ENCODE results near the gene EFHD2.

- TF ChIP-seq, protein P1, sequence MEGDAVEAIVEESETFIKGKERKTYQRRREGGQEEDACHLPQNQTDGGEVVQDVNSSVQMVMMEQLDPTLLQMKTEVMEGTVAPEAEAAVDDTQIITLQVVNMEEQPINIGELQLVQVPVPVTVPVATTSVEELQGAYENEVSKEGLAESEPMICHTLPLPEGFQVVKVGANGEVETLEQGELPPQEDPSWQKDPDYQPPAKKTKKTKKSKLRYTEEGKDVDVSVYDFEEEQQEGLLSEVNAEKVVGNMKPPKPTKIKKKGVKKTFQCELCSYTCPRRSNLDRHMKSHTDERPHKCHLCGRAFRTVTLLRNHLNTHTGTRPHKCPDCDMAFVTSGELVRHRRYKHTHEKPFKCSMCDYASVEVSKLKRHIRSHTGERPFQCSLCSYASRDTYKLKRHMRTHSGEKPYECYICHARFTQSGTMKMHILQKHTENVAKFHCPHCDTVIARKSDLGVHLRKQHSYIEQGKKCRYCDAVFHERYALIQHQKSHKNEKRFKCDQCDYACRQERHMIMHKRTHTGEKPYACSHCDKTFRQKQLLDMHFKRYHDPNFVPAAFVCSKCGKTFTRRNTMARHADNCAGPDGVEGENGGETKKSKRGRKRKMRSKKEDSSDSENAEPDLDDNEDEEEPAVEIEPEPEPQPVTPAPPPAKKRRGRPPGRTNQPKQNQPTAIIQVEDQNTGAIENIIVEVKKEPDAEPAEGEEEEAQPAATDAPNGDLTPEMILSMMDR (IDR thresholded peaks at IDR 0.05): no peak
- no peak for TF ChIP-seq POLR2A (IDR thresholded peaks at IDR 0.05)
These were observed 21.9 kb downstream of the EFHD2 start for GRCh38 chr1:15431571-15431948.
